SK-N-SH treated with all-trans-retinoic acid at 6 μM for 48 hours (cell line): ENCODE results near the gene ESYT3.

Experiments
- ARNTL ChIP-seq: fragments of 450-650 bp; formaldehyde crosslinking; IDR thresholded peaks from 2 replicates; pipeline ENCODE4 v1.5.0; 2020; ENCODE audit warnings: low read depth, mild to moderate bottlenecking, moderate library complexity, borderline replicate concordance
- ESRRG ChIP-seq: fragments of 250-450 bp; sonication (Bioruptor Pico); IDR thresholded peaks from 2 replicates; pipeline ENCODE4 v1.6.1; 2021; ENCODE audit warnings: mild to moderate bottlenecking
- GLIS3 ChIP-seq: fragments of 250-450 bp; sonication (Bioruptor Pico); IDR thresholded peaks from 2 replicates; pipeline ENCODE4 v1.5.0; 2020; ENCODE audit warnings: mild to moderate bottlenecking, moderate library complexity
- ISL1 ChIP-seq: fragments of 250-450 bp; sonication (Bioruptor Pico); IDR thresholded peaks from 2 replicates; pipeline ENCODE4 v2.1.2; 2022; ENCODE audit warnings: mild to moderate bottlenecking, moderate library complexity
- RARB ChIP-seq: fragments of 250-450 bp; sonication (Bioruptor Pico); IDR thresholded peaks from 2 replicates; pipeline ENCODE4 v1.8.0; 2021; ENCODE audit warnings: mild to moderate bottlenecking, moderate library complexity
- TCF4 ChIP-seq: fragments of 250-450 bp; sonication (Bioruptor Pico); IDR thresholded peaks from 2 replicates; pipeline ENCODE4 v1.8.0; 2021; ENCODE audit warnings: mild to moderate bottlenecking, moderate library complexity, borderline replicate concordance
- ZC3H10 ChIP-seq: fragments of 250-450 bp; sonication (Bioruptor Pico); IDR thresholded peaks from 2 replicates; pipeline ENCODE4 v1.5.1; 2021; ENCODE audit warnings: mild to moderate bottlenecking, moderate library complexity
- ZFP3 ChIP-seq: fragments of 250-450 bp; sonication (Bioruptor Pico); IDR thresholded peaks from 2 replicates; pipeline ENCODE4 v1.5.0; 2020; ENCODE audit warnings: mild to moderate bottlenecking, moderate library complexity
- ZFP30 ChIP-seq: fragments of 450-650 bp; formaldehyde crosslinking; IDR thresholded peaks from 2 replicates; pipeline ENCODE4 v1.5.0; 2022; ENCODE audit warnings: mild to moderate bottlenecking, moderate library complexity
- ZNF8 ChIP-seq: fragments of 450-650 bp; formaldehyde crosslinking; IDR thresholded peaks from 2 replicates; pipeline ENCODE4 v1.5.0; 2020; ENCODE audit warnings: mild to moderate bottlenecking, moderate library complexity
- TF ChIP-seq, protein P1 (sequence below): fragments of 250-450 bp; sonication (Bioruptor Pico); IDR thresholded peaks from 2 replicates; pipeline ENCODE4 v1.8.0; 2020; ENCODE audit warnings: mild to moderate bottlenecking, moderate library complexity, borderline replicate concordance
- TF ChIP-seq, protein P2 (sequence below): fragments of 250-450 bp; sonication (Bioruptor Pico); IDR thresholded peaks from 2 replicates; pipeline ENCODE4 v1.5.1; 2020; ENCODE audit warnings: low read depth, mild to moderate bottlenecking, moderate library complexity

DNA sequence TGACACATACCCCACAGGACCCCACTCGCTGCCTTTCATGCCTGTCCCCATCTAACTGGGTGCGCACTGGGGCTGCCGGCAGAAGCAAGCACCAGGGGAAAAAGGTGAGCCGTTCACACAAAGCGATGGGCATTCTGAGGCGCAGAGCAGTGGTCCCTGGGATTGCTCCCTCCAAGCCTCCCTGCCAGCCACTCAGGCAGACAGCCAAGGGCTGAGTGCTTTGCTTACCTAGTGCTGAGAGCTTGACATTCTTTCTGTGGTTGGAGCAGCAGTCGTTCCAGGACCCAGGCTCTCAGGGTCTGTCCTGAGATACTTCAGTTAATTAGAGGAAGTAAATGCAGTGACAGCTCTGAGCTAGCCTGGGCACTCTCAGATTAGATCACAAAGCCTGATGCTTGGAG lies 5.7 kb downstream of the ESYT3 start:
- TF ChIP-seq ESRRG (CRISPR knock-in tag) (no peak), RARB (CRISPR knock-in tag) (no peak), ZFP30 (CRISPR knock-in tag) (no peak), GLIS3 (CRISPR knock-in tag) (no peak), ISL1 (CRISPR knock-in tag) (peak; percentile 63), ARNTL (CRISPR knock-in tag) (no peak), ZFP3 (no peak), ZNF8 (no peak), ZC3H10 (no peak), TCF4 (CRISPR knock-in tag) (no peak)
- TF ChIP-seq, protein P1, sequence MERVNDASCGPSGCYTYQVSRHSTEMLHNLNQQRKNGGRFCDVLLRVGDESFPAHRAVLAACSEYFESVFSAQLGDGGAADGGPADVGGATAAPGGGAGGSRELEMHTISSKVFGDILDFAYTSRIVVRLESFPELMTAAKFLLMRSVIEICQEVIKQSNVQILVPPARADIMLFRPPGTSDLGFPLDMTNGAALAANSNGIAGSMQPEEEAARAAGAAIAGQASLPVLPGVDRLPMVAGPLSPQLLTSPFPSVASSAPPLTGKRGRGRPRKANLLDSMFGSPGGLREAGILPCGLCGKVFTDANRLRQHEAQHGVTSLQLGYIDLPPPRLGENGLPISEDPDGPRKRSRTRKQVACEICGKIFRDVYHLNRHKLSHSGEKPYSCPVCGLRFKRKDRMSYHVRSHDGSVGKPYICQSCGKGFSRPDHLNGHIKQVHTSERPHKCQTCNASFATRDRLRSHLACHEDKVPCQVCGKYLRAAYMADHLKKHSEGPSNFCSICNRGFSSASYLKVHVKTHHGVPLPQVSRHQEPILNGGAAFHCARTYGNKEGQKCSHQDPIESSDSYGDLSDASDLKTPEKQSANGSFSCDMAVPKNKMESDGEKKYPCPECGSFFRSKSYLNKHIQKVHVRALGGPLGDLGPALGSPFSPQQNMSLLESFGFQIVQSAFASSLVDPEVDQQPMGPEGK (CRISPR knock-in tag): no peak
- TF ChIP-seq, protein P2, sequence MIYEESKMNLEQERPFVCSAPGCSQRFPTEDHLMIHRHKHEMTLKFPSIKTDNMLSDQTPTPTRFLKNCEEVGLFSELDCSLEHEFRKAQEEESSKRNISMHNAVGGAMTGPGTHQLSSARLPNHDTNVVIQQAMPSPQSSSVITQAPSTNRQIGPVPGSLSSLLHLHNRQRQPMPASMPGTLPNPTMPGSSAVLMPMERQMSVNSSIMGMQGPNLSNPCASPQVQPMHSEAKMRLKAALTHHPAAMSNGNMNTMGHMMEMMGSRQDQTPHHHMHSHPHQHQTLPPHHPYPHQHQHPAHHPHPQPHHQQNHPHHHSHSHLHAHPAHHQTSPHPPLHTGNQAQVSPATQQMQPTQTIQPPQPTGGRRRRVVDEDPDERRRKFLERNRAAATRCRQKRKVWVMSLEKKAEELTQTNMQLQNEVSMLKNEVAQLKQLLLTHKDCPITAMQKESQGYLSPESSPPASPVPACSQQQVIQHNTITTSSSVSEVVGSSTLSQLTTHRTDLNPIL: no peak
